GM18526 (cell line): ENCODE results near the gene COBL.

Source experiments
- POLR2A ChIP-seq: IDR thresholded peaks from 3 replicates; pipeline ENCODE4 v1.6.1; 2011; ENCODE audit not compliant: insufficient read length; ENCODE audit errors: extremely low read depth

Gene COBL

GRCh38 chr7:51021906-51022570 lies 294.6 kb downstream of the COBL start:
- TF ChIP-seq POLR2A: no peak

GRCh38 chr7:51020944-51021343 lies 295.7 kb downstream of the COBL start:
- no peak for TF ChIP-seq POLR2A

GRCh38 chr7:51019891-51020870 lies 296.4 kb downstream of the COBL start:
- TF ChIP-seq POLR2A: no peak

- no peak for TF ChIP-seq POLR2A
Observed at GRCh38 chr7:51019191-51019844, 297.3 kb downstream of the COBL start.

- no peak for TF ChIP-seq POLR2A
Observed at GRCh38 chr7:51017576-51018535, 298.8 kb downstream of the COBL start.

GRCh38 chr7:51016546-51016945 lies 300.1 kb downstream of the COBL start:
- no peak for TF ChIP-seq POLR2A

- TF ChIP-seq POLR2A: no peak
Observed at GRCh38 chr7:51015581-51015980, 301.0 kb downstream of the COBL start.

- no peak for TF ChIP-seq POLR2A
Observed at GRCh38 chr7:51014811-51015210, 301.8 kb downstream of the COBL start.

GRCh38 chr7:51013861-51014511 lies 302.6 kb downstream of the COBL start:
- TF ChIP-seq POLR2A: no peak

- no peak for TF ChIP-seq POLR2A
Observed at GRCh38 chr7:51013218-51013786, 303.3 kb downstream of the COBL start.

- no peak for TF ChIP-seq POLR2A
Observed at GRCh38 chr7:51012569-51013217, 303.9 kb downstream of the COBL start.

GRCh38 chr7:51011710-51012350 lies 304.8 kb downstream of the COBL start:
- no peak for TF ChIP-seq POLR2A

GRCh38 chr7:51010534-51010933 lies 306.1 kb downstream of the COBL start:
- TF ChIP-seq POLR2A: no peak
